SU-DHL-6 (cell line): ENCODE data around the gene SPSB1.

ENCODE experiments used
- H2AFZ ChIP-seq: fragments of 200-600 bp; sonication (generic); 2 replicates; pipeline ENCODE4 v1.6.1; 2014; ENCODE audit warnings: low read depth, mild to moderate bottlenecking, moderate library complexity, mixed read lengths, antibody characterized with exemption, low read length; ENCODE audit not compliant: severe bottlenecking
- H3F3A ChIP-seq: fragments of 200-600 bp; shearing (Covaris generic); 2 replicates; pipeline ENCODE4 v1.6.0; 2016; ENCODE audit warnings: antibody characterized with exemption, mild to moderate bottlenecking; ENCODE audit not compliant: insufficient read depth
- H3K27ac ChIP-seq: fragments of 200-600 bp; sonication (generic); 2 replicates; pipeline ENCODE4 v1.5.1; 2016; ENCODE audit warnings: low read depth, mild to moderate bottlenecking, low read length, moderate library complexity, mixed read lengths
- H3K27me3 ChIP-seq: fragments of 200-600 bp; sonication (generic), shearing (Covaris generic); 2 replicates; pipeline ENCODE4 v1.6.0; 2014; ENCODE audit warnings: mild to moderate bottlenecking, low read length
- H3K36me3 ChIP-seq: fragments of 200-600 bp; sonication (generic); 2 replicates; pipeline ENCODE4 v1.6.1; 2014; ENCODE audit warnings: mild to moderate bottlenecking, low read length, mixed read lengths
- H3K4me2 ChIP-seq: fragments of 300-600, 200-600 bp; shearing (Covaris generic), sonication (generic); 2 replicates; pipeline ENCODE4 v1.6.0; 2014; ENCODE audit warnings: low read length, low read depth, mild to moderate bottlenecking; ENCODE audit not compliant: poor library complexity, severe bottlenecking
- H3K4me3 ChIP-seq: fragments of 200-600 bp; sonication (generic); 2 replicates; pipeline ENCODE4 v1.5.1; 2014; ENCODE audit warnings: antibody characterized with exemption, low read length, mild to moderate bottlenecking, mixed read lengths; ENCODE audit not compliant: insufficient read depth, poor library complexity, severe bottlenecking
- H3K79me2 ChIP-seq: fragments of 200-600 bp; sonication (generic); 2 replicates; pipeline ENCODE4 v1.6.1; 2014; ENCODE audit warnings: mild to moderate bottlenecking, low read length, moderate library complexity; ENCODE audit not compliant: insufficient read depth
- H3K9ac ChIP-seq: fragments of 200-600 bp; sonication (generic); 2 replicates; pipeline ENCODE4 v1.7.0; 2014; ENCODE audit warnings: mild to moderate bottlenecking, low read length
- H3K9me2 ChIP-seq: fragments of 200-600 bp; sonication (generic); replicated peaks from 2 replicates; pipeline ENCODE4 v1.6.1; 2014; ENCODE audit warnings: low read length; ENCODE audit not compliant: insufficient read depth
- H3K9me3 ChIP-seq: fragments of 200-600 bp; sonication (generic); 2 replicates; pipeline ENCODE4 v1.6.1; 2014; ENCODE audit warnings: low read length, mixed read lengths; ENCODE audit not compliant: insufficient read depth
- H4K20me1 ChIP-seq: fragments of 200-600 bp; sonication (generic); 2 replicates; pipeline ENCODE4 v1.6.1; 2014; ENCODE audit warnings: low read depth, mild to moderate bottlenecking, antibody characterized with exemption, low read length, moderate library complexity, mixed read lengths
- CTCF ChIP-seq: fragments of 200-600 bp; sonication (generic); IDR thresholded peaks from one replicate; pipeline ENCODE4 v1.5.1; 2017; ENCODE audit warnings: antibody characterized with exemption, mild to moderate bottlenecking, low read length, moderate library complexity; ENCODE audit not compliant: insufficient read depth, poor library complexity, severe bottlenecking
- EZH2phosphoT487 ChIP-seq: fragments of 200-600 bp; sonication (generic), shearing (Covaris generic); conservative IDR thresholded peaks from 2 replicates; pipeline ENCODE4 v1.6.1; 2018; ENCODE audit warnings: mild to moderate bottlenecking, antibody characterized with exemption, low read length, moderate library complexity, mixed read lengths

The SPSB1 gene

GRCh38 chr1:9256332-9256731 is 36.4 kb upstream of the SPSB1 start:
- Histone ChIP-seq H2AFZ (no peak overlapping the region), H3K79me2 (no peaks in the 10 kb centered on the region)
- no peak for TF ChIP-seq CTCF
- no peak for TF ChIP-seq EZH2phosphoT487

DNA sequence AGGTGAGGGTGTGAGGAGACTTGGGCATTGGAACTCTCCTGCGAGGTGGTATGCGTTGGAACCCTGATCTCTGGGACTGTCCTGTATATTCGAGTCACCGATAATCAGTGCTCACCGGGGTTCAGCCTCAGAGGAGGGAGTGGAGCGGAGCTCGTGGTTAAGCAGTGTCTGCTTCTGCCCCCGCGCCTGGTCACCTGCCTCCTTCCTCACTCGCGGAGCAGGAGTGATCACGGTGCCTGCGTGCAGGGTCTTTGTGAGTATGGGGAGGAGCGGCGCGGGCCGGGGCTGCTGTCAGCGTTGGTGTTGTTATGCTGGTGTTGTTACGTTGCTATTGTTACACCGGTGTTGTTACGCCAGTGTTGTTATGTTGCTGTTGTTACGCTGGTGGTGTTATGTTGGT is 34.8 kb upstream of the SPSB1 start:
- no peak overlapping the region for H3K4me2 ChIP-seq
- H3K9ac ChIP-seq = no peak overlapping the region
- H3K36me3 ChIP-seq = no peaks in the 10 kb centered on the region
- no peaks in the 10 kb centered on the region for H3K27me3 ChIP-seq
- 0 out of 2 replicates have a peak, but pooled peaks cover 6% of the 10 kb centered on the region for H3F3A ChIP-seq
- no peak overlapping the region for H3K4me3 ChIP-seq
- H3K9me2 ChIP-seq = no peaks in the 10 kb centered on the region
- H3K27ac ChIP-seq = no peak overlapping the region
- TF ChIP-seq EZH2phosphoT487 (no peak), CTCF (no peak)
- H4K20me1 ChIP-seq = no peaks in the 10 kb centered on the region
- no peaks in the 10 kb centered on the region for H3K79me2 ChIP-seq
- no peak overlapping the region for H2AFZ ChIP-seq
- peaks cover 21% of the 10 kb centered on the region for H3K9me3 ChIP-seq

More at GRCh38 chr1:9256332-9256731, 36.4 kb upstream of the SPSB1 start:
- H4K20me1 ChIP-seq = no peaks in the 10 kb centered on the region
- no peaks in the 10 kb centered on the region for H3K27me3 ChIP-seq
- no peak overlapping the region for H3K27ac ChIP-seq
- H3K9me3 ChIP-seq = peaks cover 21% of the 10 kb centered on the region
- H3K9ac ChIP-seq = no peak overlapping the region
- no peaks in the 10 kb centered on the region for H3K36me3 ChIP-seq
- no peaks in the 10 kb centered on the region for H3K9me2 ChIP-seq
- H3F3A ChIP-seq = 0 out of 2 replicates have a peak, but pooled peaks cover 6% of the 10 kb centered on the region
- H3K4me3 ChIP-seq = no peak overlapping the region
- no peak overlapping the region for H3K4me2 ChIP-seq

DNA sequence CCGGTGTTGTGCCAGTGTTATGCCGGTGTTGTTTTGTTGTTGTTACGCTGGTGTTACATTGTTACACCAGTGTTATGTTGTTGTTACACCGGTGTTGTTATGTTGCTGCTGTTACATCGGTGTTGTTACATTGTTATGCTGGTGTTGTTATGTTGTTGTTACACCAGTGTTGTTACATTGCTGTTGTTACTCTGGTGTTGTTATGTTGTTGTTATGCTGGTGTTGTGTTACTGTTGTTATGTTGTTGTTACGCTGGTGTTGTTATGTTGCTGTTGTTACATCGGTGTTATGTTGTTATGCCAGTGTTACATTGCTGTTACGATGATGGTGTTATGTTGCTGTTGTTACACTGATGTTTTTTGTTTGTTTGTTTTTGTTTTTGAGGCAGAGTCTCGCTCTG is 34.1 kb upstream of the SPSB1 start:
- Histone ChIP-seq H3K4me3 (no peak overlapping the region), H3K9me3 (peaks cover 21% of the 10 kb centered on the region), H3K9ac (no peak overlapping the region), H3K27ac (no peak overlapping the region), H2AFZ (no peak overlapping the region), H3F3A (0 out of 2 replicates have a peak, but pooled peaks cover 6% of the 10 kb centered on the region), H3K36me3 (no peaks in the 10 kb centered on the region), H3K9me2 (no peaks in the 10 kb centered on the region), H3K27me3 (no peaks in the 10 kb centered on the region), H3K79me2 (no peaks in the 10 kb centered on the region), H4K20me1 (no peaks in the 10 kb centered on the region), H3K4me2 (no peak overlapping the region)
- TF ChIP-seq EZH2phosphoT487 (no peak), CTCF (no peak)
